ENCODE measurements around the gene C1orf226.

Gene C1orf226

GRCh38 chr1:162366149-162366548 lies 15.4 kb upstream of the C1orf226 start:
- no peak for DNase-seq

- no peak for DNase-seq
These were observed 14.9 kb upstream of the C1orf226 start for GRCh38 chr1:162366671-162367070.

GRCh38 chr1:162367073-162367472 lies 14.5 kb upstream of the C1orf226 start:
- no peak for DNase-seq

GRCh38 chr1:162367772-162368171 lies 13.8 kb upstream of the C1orf226 start:
- DNase-seq: no peak

- DNase-seq: no peak
These were observed 13.1 kb upstream of the C1orf226 start for GRCh38 chr1:162368451-162368850.

- DNase-seq: no peak
These were observed 12.0 kb upstream of the C1orf226 start for GRCh38 chr1:162369571-162369970.

- DNase-seq: no peak
These were observed 11.4 kb upstream of the C1orf226 start for GRCh38 chr1:162370161-162370560.

GRCh38 chr1:162370721-162371120 lies 10.8 kb upstream of the C1orf226 start:
- DNase-seq: no peak

GRCh38 chr1:162371611-162372010 lies 9.9 kb upstream of the C1orf226 start:
- DNase-seq: no peak

- DNase-seq: no peak
These were observed 9.1 kb upstream of the C1orf226 start for GRCh38 chr1:162372159-162373071.

- DNase-seq: no peak
These were observed 8.5 kb upstream of the C1orf226 start for GRCh38 chr1:162373072-162373427.

GRCh38 chr1:162373541-162374260 lies 7.8 kb upstream of the C1orf226 start:
- no peak for DNase-seq

- DNase-seq: no peak
These were observed 7.1 kb upstream of the C1orf226 start for GRCh38 chr1:162374406-162374805.

GRCh38 chr1:162375463-162375862 lies 6.1 kb upstream of the C1orf226 start:
- no peak for DNase-seq

- no peak for DNase-seq
These were observed 4.8 kb upstream of the C1orf226 start, which contains the start of gene SPATA46 for GRCh38 chr1:162376691-162377090. Gene SPATA46 (minus strand): TSS chr1:162376854. CDS start chr1:162376790, 64 bp downstream.

- no peak for DNase-seq
These were observed 1.3 kb upstream of the C1orf226 start for GRCh38 chr1:162380061-162380846.

GRCh38 chr1:162381941-162382750 lies 618 bp downstream of the C1orf226 start:
- DNase-seq: no peak

GRCh38 chr1:162383091-162383490 lies 1.6 kb downstream of the C1orf226 start:
- DNase-seq: no peak

- no peak for DNase-seq
These were observed 2.0 kb downstream of the C1orf226 start for GRCh38 chr1:162383516-162383915.

GRCh38 chr1:162384116-162384515 lies 2.6 kb downstream of the C1orf226 start:
- DNase-seq: no peak

- no peak for DNase-seq
These were observed 3.2 kb downstream of the C1orf226 start for GRCh38 chr1:162384601-162385279.

GRCh38 chr1:162385280-162385623 lies 3.7 kb downstream of the C1orf226 start:
- no peak for DNase-seq
